IPS-11a (cell line): ENCODE results near the gene TNFRSF9.
"Not testable (repeated sequence)": the region's sequence is repeated elsewhere in the genome, so short reads cannot be mapped to it uniquely, and the experiment has no call there.

Experiments used
- H3K4me3 ChIP-seq: one replicate; pipeline ENCODE4 v1.5.1; 2013; ENCODE audit warnings: low read depth, low read length, control low read depth

The TNFRSF9 gene

GRCh38 chr1:7940745-7941436 lies at the start of gene TNFRSF9:
TSS of gene TNFRSF9 (minus strand) at chr1:7940839. CDS start at chr1:7939994, 845 bp downstream.
- no peak within 1 kb of the TSS for H3K4me3 ChIP-seq

GRCh38 chr1:7989762-7990428 lies 49.3 kb upstream of the TNFRSF9 start:
- no peak overlapping the region for H3K4me3 ChIP-seq

GRCh38 chr1:7988576-7988975 lies 47.9 kb upstream of the TNFRSF9 start:
- no peak overlapping the region for H3K4me3 ChIP-seq

- H3K4me3 ChIP-seq: no peak overlapping the region
Observed at GRCh38 chr1:7987528-7987927, 46.9 kb upstream of the TNFRSF9 start.

- no peak overlapping the region for H3K4me3 ChIP-seq
Observed at GRCh38 chr1:7985851-7986612, 45.4 kb upstream of the TNFRSF9 start.

GRCh38 chr1:7984811-7985210 lies 44.2 kb upstream of the TNFRSF9 start:
- H3K4me3 ChIP-seq: no peak overlapping the region

- H3K4me3 ChIP-seq: no peak overlapping the region
Observed at GRCh38 chr1:7983086-7983778, 42.6 kb upstream of the TNFRSF9 start.

GRCh38 chr1:7980984-7981383 lies 40.3 kb upstream of the TNFRSF9 start:
- no peak overlapping the region for H3K4me3 ChIP-seq

GRCh38 chr1:7975212-7975865 lies 34.7 kb upstream of the TNFRSF9 start:
- H3K4me3 ChIP-seq: no peak overlapping the region

GRCh38 chr1:7973086-7973485 lies 32.4 kb upstream of the TNFRSF9 start:
- H3K4me3 ChIP-seq: no peak overlapping the region

- H3K4me3 ChIP-seq: no peak overlapping the region
Observed at GRCh38 chr1:7972285-7972684, 31.6 kb upstream of the TNFRSF9 start.

- H3K4me3 ChIP-seq: no peak overlapping the region
Observed at GRCh38 chr1:7971024-7971423, 30.4 kb upstream of the TNFRSF9 start.

- no peak overlapping the region for H3K4me3 ChIP-seq
Observed at GRCh38 chr1:7970246-7970645, 29.6 kb upstream of the TNFRSF9 start.

GRCh38 chr1:7967651-7968050 lies 27.0 kb upstream of the TNFRSF9 start:
- no peak overlapping the region for H3K4me3 ChIP-seq

- no peak overlapping the region for H3K4me3 ChIP-seq
Observed at GRCh38 chr1:7967196-7967595, 26.6 kb upstream of the TNFRSF9 start.

- H3K4me3 ChIP-seq: no peak overlapping the region
Observed at GRCh38 chr1:7964476-7964875, 23.8 kb upstream of the TNFRSF9 start.

- not testable (repeated sequence) for H3K4me3 ChIP-seq
Observed at GRCh38 chr1:7963841-7964240, 23.2 kb upstream of the TNFRSF9 start.

- H3K4me3 ChIP-seq: not testable (repeated sequence)
Observed at GRCh38 chr1:7963378-7963730, 22.7 kb upstream of the TNFRSF9 start.

- H3K4me3 ChIP-seq: peak overlapping the region; percentile 88
Observed at GRCh38 chr1:7962636-7963377, 22.2 kb upstream of the TNFRSF9 start.

- peak overlapping the region; percentile 88 for H3K4me3 ChIP-seq
Observed at GRCh38 chr1:7962014-7962335, 21.3 kb upstream of the TNFRSF9 start.
